GM10266 (cell line): Measurements from ENCODE around the gene ZNRF4.
"Not testable (repeated sequence)": the region's sequence is repeated elsewhere in the genome, so short reads cannot be mapped to it uniquely, and the experiment has no call there.

Experiments
- DNase-seq: peaks from one replicate; pipeline ENCODE4 v3.0.0; 2012; ENCODE audit errors: extremely low spot score
- CTCF ChIP-seq: IDR thresholded peaks from 2 replicates; pipeline ENCODE4 v1.5.1; 2012; ENCODE audit warnings: mild to moderate bottlenecking, low read depth; ENCODE audit not compliant: control insufficient read depth, insufficient read depth; ENCODE audit errors: missing control alignments

Gene ZNRF4

GRCh38 chr19:5484398-5485285, 29.4 kb downstream of the ZNRF4 start:
- TF ChIP-seq CTCF = no peak
- no peak for DNase-seq

- no peak for DNase-seq
- no peak for TF ChIP-seq CTCF
Observed at GRCh38 chr19:5485286-5485636, 30.0 kb downstream of the ZNRF4 start.

DNA sequence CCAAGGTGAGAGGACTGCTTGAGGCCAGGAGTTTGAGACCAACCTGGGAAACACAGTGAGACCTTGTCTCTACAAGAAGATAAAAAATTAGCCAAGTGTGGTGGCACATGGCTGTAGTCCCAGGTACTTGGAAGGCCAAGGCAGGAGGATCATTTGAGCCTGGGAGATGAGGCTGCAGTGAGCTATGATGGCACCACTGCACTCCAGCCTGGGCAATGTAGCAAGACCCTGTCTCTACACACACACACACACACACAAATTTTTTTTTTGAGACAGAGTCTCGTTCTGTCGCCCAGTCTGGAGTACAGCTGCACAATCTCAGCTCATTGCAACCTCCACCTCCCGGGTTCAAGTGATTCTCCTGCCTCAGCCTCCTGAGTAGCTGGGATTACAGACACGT, 30.4 kb downstream of the ZNRF4 start:
- not testable (repeated sequence) for DNase-seq

GRCh38 chr19:5487222-5487621, 32.0 kb downstream of the ZNRF4 start:
- DNase-seq = no peak
- no peak for TF ChIP-seq CTCF

DNA sequence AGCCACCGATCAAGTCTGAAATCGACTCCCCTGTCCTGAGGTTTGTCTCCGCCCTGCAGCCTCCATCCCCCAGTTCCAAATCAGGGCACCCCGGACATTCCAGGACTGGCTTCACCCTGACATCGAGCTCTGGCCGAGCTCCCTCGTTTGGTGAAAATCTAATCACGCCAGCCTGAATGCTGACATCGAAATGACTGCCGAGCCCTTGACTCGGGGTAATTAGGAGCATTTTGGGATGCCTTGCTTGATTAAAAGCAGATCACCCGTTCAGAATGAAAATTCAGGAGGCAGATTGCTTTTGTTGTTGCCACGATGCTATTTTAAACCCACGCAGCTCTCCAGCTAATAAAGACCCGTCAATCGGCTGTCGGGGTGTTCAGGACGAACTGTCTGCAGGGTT, 34.3 kb downstream of the ZNRF4 start:
- TF ChIP-seq CTCF = no peak
- no peak for DNase-seq

DNA sequence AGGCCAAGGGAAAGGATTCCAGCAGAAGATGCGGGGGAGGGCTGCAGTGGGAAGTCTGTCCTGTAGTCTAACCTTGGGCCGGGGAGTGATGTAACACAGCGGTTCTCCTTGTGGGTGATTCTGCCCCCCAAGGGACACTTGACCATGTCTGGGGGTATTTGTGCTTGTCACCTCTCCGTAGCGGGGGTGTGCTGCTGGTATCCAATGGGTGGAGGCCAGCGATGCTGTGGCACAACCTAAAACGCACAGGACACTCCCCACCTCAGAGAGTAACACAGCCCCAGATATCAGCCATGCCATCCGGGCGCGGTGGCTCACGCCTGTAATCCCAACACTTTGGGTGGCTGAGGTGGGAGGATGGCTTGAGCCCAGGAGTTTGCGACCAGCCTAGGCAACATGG, 36.3 kb downstream of the ZNRF4 start:
- DNase-seq = no peak
- no peak for TF ChIP-seq CTCF

- DNase-seq = no peak
- TF ChIP-seq CTCF = no peak
Observed at GRCh38 chr19:5492281-5492634, 37.0 kb downstream of the ZNRF4 start.
